Endometrium (tissue), 2 donors: ENCODE measurements around the gene ZNF630.
"Not testable (repeated sequence)": the region's sequence is repeated elsewhere in the genome, so short reads cannot be mapped to it uniquely, and the experiment has no call there.

Experiments
- FAIRE-seq: peaks from 2 replicates; lab custom pipeline; 2012; peaks lifted over from hg19 to GRCh38; lab: Jason Lieb, UNC
- donor health status: control.
- donor health status: control.

Gene ZNF630

GRCh38 chrX:48028091-48028490, 43.3 kb downstream of the ZNF630 start:
- no peak for FAIRE-seq

GRCh38 chrX:48027545-48027944, 43.9 kb downstream of the ZNF630 start:
- not testable (repeated sequence) for FAIRE-seq

DNA sequence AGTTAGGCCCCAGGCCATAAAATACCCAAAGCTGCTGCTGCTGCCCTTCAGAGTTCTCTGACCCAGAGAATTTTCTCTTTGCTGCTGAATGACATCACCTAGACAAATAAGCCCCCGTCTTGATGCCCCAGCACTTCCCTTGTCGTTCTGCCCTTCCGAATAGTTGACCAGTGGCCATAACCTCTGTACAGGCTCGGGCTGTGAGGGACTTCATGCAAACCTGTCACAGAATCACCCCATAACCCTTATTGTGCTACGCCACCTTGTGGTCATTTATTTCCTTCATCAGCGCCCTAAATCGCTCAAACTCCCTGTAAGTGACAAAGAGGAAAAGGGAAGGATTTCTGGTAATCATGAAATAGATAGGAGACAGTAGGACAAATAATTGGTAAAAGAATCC, 45.9 kb downstream of the ZNF630 start:
- no peak for FAIRE-seq

DNA sequence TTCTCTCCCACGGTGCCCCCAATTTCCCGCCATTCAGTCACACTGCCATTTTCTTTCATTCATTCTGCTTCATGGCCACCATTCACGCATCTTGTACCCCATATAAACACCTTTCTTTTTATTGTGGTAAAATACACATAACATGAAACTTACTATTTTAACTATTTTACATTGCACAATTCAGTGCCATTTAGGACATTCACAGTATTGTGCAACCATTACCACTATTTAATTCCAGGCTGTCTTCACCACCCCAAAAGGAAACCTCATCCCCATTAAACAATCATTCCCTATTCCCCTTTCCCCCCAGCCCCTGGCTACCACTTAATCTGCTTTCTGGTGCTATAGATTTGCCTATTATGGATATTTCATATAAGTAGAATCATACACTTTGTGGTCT, 48.7 kb downstream of the ZNF630 start:
- FAIRE-seq = no peak

- FAIRE-seq = no peak
These were observed 49.3 kb downstream of the ZNF630 start for GRCh38 chrX:48022100-48022499.

- no peak for FAIRE-seq
These were observed 50.2 kb downstream of the ZNF630 start for GRCh38 chrX:48021026-48021900.

DNA sequence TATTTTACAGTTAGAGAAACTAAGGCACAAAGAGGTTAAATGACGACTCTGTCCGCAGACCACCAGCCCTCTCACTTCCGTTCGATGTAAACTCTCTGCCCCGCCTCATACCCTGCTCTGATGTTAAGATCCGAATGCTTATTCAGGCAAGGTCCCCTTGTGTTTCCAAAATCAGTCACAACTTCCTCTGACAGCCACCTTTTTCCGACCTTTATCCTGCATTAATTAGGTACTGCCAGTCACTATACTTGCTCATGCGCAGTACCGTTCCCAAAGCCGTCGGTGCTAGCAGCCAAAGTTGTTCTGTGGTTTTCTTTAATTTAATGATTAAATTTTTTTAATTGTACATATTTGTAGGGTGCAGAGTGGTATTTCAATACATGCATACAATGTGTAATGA, 51.0 kb downstream of the ZNF630 start:
- not testable (repeated sequence) for FAIRE-seq

DNA sequence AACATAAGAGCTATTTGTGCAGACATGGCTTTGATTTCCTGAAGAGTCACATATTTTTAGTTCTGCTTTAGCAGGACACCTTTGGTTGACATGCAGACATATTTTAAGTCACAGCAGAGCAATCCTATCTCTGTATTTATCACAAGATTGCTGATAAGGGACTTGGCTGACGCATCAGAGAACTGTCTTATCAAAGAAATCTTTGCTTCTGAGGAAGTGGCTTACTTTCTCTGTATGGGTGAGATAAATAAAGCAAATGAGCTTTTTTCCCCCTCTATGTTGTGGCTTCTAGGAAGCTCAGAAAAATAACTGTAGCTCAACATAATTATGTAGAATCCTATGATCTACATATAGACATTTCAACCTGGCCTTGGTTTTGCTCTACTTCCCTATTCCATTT, 51.5 kb downstream of the ZNF630 start:
- FAIRE-seq = peak; percentile 70

DNA sequence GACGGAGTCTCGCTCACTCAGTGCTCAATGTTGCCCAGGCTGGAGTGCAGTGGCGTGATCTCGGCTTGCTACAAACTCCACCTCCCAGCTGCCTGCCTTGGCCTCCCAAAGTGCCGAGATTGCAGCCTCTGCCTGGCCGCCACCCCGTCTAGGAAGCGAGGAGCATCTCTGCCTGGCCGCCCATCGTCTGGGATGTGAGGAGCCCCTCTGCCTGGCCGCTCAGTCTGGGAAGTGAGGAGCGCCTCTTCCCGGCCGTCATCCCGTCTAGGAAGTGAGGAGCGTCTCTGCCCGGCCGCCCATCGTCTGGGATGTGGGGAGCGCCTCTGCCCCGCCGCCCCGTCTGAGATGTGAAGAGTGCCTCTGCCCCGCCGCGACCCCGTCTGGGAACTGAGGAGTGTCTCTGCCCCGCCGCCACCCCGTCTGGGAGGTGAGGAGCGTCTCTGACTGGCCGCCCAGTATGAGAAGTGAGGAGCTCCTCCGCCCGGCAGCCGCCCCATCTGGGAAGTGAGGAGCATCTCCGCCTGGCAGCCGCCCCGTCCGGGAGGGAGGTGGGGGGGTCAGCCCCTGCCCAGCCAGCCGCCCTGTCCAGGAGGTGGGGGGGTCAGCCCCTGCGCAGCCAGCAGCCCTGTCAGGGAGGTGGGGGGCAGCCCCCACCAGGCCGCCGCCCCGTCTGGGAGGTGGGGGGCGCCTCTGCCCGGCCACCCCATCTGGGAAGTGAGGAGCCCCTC, 54.7 kb downstream of the ZNF630 start:
- not testable (repeated sequence) for FAIRE-seq

GRCh38 chrX:48009445-48009960, 61.9 kb downstream of the ZNF630 start:
- not testable (repeated sequence) for FAIRE-seq
